WTC11 (cell line): ENCODE data around the gene PARVG.

Experiments
- ATF2 ChIP-seq: sonication (generic); formaldehyde crosslinking; IDR thresholded peaks from 2 replicates; pipeline ENCODE4 v1.8.1; 2022; ENCODE audit warnings: low read depth, missing genetic modification reagents, borderline replicate concordance
- CTCF ChIP-seq: fragments of 200-600 bp; IDR thresholded peaks from 2 replicates; pipeline ENCODE4 v1.8.0; 2022; ENCODE audit warnings: antibody characterized with exemption
- ELF4 ChIP-seq: sonication (generic); formaldehyde crosslinking; IDR thresholded peaks from 2 replicates; pipeline ENCODE4 v1.8.1; 2022; ENCODE audit warnings: low read depth, mild to moderate bottlenecking, moderate library complexity, missing genetic modification reagents
- KAT7 ChIP-seq: sonication (generic); formaldehyde crosslinking; IDR thresholded peaks from 2 replicates; pipeline ENCODE4 v1.8.1; 2023; ENCODE audit warnings: missing genetic modification reagents, mild to moderate bottlenecking, borderline replicate concordance
- MAX ChIP-seq: sonication (generic); formaldehyde crosslinking; IDR thresholded peaks from 2 replicates; pipeline ENCODE4 v1.8.0; 2022; ENCODE audit warnings: mild to moderate bottlenecking, missing genetic modification reagents
- NFYB ChIP-seq: sonication (generic); formaldehyde crosslinking; conservative IDR thresholded peaks from 2 replicates; pipeline ENCODE4 v1.8.0; 2022; ENCODE audit warnings: low read depth, missing genetic modification reagents
- RELA ChIP-seq: sonication (generic); formaldehyde crosslinking; IDR thresholded peaks from 2 replicates; pipeline ENCODE4 v1.8.1; 2022; ENCODE audit warnings: missing genetic modification reagents, mild to moderate bottlenecking, borderline replicate concordance
- STAT6 ChIP-seq: sonication (generic); formaldehyde crosslinking; conservative IDR thresholded peaks from 2 replicates; pipeline ENCODE4 v1.8.1; 2023; ENCODE audit warnings: mild to moderate bottlenecking, low read depth, missing genetic modification reagents, moderate library complexity
- ZNF232 ChIP-seq: sonication (generic); formaldehyde crosslinking; IDR thresholded peaks from 2 replicates; pipeline ENCODE4 v1.8.0; 2022; ENCODE audit warnings: mild to moderate bottlenecking, missing genetic modification reagents
- TF ChIP-seq, protein P1 (sequence below): sonication (generic); formaldehyde crosslinking; IDR thresholded peaks from 2 replicates; pipeline ENCODE4 v1.8.0; 2023; ENCODE audit warnings: missing genetic modification reagents
- TF ChIP-seq, protein P2 (sequence below): sonication (generic); formaldehyde crosslinking; IDR thresholded peaks from 2 replicates; pipeline ENCODE4 v1.8.0; 2023; ENCODE audit warnings: mild to moderate bottlenecking, missing genetic modification reagents
- TF ChIP-seq, protein P3 (sequence below): sonication (generic); formaldehyde crosslinking; IDR thresholded peaks from 2 replicates; pipeline ENCODE4 v1.8.0; 2022; ENCODE audit warnings: mild to moderate bottlenecking, missing genetic modification reagents
- TF ChIP-seq, protein P4 (sequence below): sonication (generic); formaldehyde crosslinking; IDR thresholded peaks from 2 replicates; pipeline ENCODE4 v1.8.0; 2022; ENCODE audit warnings: mild to moderate bottlenecking, missing genetic modification reagents

DNA sequence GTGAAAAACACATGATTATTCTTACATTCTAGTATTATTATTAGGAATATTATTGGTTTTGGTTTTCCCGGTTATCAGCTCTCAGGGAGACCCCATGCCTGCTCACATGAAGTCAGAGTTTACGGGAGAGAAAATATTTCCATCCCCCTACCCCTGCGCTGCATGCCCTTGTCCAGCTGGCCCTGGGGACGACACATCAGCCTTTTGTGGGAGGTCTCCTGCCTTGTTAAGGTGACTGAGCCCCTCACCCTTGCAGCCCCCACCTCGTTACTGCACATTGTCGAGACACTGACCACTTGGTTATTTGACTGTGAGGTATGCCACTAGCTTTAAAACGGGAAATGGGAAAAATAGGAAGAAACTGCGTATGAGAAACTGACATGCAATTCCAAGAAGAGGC is 63.0 kb downstream of the PARVG start:
- TF ChIP-seq ELF4, result no peak
- TF ChIP-seq, protein P1, sequence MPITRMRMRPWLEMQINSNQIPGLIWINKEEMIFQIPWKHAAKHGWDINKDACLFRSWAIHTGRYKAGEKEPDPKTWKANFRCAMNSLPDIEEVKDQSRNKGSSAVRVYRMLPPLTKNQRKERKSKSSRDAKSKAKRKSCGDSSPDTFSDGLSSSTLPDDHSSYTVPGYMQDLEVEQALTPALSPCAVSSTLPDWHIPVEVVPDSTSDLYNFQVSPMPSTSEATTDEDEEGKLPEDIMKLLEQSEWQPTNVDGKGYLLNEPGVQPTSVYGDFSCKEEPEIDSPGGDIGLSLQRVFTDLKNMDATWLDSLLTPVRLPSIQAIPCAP (CRISPR knock-in tag), result no peak
- TF ChIP-seq CTCF, result no peak
- no peak for TF ChIP-seq STAT6
- no peak for TF ChIP-seq KAT7 (CRISPR knock-in tag)
- TF ChIP-seq, protein P2, sequence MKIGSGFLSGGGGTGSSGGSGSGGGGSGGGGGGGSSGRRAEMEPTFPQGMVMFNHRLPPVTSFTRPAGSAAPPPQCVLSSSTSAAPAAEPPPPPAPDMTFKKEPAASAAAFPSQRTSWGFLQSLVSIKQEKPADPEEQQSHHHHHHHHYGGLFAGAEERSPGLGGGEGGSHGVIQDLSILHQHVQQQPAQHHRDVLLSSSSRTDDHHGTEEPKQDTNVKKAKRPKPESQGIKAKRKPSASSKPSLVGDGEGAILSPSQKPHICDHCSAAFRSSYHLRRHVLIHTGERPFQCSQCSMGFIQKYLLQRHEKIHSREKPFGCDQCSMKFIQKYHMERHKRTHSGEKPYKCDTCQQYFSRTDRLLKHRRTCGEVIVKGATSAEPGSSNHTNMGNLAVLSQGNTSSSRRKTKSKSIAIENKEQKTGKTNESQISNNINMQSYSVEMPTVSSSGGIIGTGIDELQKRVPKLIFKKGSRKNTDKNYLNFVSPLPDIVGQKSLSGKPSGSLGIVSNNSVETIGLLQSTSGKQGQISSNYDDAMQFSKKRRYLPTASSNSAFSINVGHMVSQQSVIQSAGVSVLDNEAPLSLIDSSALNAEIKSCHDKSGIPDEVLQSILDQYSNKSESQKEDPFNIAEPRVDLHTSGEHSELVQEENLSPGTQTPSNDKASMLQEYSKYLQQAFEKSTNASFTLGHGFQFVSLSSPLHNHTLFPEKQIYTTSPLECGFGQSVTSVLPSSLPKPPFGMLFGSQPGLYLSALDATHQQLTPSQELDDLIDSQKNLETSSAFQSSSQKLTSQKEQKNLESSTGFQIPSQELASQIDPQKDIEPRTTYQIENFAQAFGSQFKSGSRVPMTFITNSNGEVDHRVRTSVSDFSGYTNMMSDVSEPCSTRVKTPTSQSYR, result no peak
- no peak for TF ChIP-seq MAX
- no peak for TF ChIP-seq ZNF232 (CRISPR knock-in tag)
- TF ChIP-seq, protein P3, sequence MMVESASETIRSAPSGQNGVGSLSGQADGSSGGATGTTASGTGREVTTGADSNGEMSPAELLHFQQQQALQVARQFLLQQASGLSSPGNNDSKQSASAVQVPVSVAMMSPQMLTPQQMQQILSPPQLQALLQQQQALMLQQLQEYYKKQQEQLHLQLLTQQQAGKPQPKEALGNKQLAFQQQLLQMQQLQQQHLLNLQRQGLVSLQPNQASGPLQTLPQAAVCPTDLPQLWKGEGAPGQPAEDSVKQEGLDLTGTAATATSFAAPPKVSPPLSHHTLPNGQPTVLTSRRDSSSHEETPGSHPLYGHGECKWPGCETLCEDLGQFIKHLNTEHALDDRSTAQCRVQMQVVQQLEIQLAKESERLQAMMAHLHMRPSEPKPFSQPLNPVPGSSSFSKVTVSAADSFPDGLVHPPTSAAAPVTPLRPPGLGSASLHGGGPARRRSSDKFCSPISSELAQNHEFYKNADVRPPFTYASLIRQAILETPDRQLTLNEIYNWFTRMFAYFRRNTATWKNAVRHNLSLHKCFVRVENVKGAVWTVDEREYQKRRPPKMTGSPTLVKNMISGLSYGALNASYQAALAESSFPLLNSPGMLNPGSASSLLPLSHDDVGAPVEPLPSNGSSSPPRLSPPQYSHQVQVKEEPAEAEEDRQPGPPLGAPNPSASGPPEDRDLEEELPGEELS (CRISPR knock-in tag), result no peak
- TF ChIP-seq ATF2 (CRISPR knock-in tag), result no peak
- no peak for TF ChIP-seq NFYB (CRISPR knock-in tag)
- TF ChIP-seq, protein P4, sequence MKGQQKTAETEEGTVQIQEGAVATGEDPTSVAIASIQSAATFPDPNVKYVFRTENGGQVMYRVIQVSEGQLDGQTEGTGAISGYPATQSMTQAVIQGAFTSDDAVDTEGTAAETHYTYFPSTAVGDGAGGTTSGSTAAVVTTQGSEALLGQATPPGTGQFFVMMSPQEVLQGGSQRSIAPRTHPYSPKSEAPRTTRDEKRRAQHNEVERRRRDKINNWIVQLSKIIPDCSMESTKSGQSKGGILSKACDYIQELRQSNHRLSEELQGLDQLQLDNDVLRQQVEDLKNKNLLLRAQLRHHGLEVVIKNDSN (CRISPR knock-in tag), result no peak
- TF ChIP-seq RELA (CRISPR knock-in tag), result no peak
